HG02870 (cell line): ENCODE data around the gene HECTD4.
"Not testable (repeated sequence)": the region's sequence is repeated elsewhere in the genome, so short reads cannot be mapped to it uniquely, and the experiment has no call there.

Source experiments
- ATAC-seq: cut with Tn5 transposase; IDR thresholded peaks from one replicate; pipeline ENCODE4 v1.9.1; 2021; ENCODE audit warnings: mild to moderate bottlenecking, moderate library complexity; ENCODE audit not compliant: unreplicated experiment

The HECTD4 gene

GRCh38 chr12:112354399-112354798, 27.8 kb downstream of the HECTD4 start:
- no peak for ATAC-seq

GRCh38 chr12:112353393-112353792, 28.8 kb downstream of the HECTD4 start:
- no peak for ATAC-seq

DNA sequence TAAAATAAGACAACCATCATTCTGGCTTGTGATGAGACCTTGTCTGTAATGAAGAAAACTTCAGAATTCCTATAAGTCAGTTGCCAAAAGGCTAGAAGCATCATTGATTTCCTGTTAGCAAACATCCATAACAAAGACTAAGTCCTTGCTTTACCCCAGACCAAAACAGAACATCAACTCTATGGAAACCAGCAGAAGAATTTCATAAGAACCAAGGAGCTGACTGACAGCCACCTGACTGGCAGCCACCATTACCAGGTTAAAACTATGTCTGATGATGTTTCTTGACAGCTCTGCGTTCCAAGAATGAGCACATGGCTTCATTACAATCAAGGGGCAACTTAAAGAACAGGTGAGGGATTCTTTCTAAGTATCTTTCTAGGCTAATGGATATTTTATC, 29.3 kb downstream of the HECTD4 start:
- ATAC-seq = no peak

DNA sequence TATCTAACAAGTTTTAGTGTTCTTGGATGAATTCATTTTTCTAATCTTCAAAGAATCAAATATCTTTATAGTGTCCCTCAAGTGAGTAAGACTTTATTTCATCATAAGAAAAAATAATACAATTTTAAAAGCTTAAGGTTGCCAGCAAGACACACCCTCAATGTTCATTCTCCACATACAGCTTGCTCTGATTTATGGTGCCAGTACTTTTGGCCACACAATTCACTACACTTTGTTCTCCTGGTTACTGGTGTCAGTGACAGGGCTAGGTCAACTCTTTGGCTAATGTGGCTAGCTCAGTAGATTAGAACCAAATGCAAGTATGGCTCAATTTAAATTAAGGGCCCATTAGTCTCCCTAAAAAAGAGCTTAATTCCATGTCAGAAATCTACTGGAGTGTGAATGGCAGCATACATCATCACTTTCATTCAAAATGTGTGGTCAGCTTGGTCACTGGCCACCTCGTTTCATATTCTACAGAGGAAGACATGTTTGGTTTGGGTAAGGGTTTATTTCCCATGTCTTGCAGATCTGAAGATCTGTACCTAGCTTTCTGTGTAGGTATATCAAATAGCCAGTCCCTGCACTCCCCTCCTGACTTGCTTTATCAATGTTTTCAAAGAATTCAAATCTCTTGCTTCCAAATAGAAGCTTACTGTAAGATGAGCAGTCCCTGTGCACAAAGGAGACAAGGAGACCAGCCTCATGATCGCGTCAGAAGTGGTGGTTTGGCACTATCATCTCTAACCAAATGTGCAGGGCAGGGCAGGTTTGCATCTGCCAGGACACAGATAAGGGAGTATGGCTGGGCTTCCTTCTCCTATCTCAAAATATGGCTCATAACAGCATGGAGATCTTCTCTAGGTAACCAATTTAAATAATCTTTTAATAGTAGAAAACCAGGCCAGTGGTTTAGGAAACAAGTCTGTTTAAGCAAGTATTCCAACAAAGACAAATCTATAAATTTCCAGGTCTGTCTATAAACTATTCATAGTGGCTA, 31.3 kb downstream of the HECTD4 start:
- no peak for ATAC-seq

DNA sequence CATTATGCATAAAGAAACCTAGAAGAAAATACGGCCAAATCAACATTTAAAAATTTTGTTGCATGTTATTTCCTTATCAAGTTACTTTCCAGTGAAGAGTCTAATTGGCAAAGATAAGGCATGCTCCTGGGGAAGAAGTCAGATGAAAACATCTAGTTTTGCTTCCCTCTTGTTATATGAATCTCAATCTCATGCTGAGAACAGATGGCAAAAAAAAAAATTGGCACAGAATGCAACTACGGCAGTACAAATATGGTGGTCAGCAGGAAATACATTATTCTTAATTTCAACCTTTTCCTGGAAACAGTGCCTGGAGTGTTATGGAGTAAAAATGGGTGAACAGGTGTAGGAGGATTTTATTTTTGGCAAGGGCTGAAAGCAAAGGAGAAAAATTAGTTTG, 32.8 kb downstream of the HECTD4 start:
- no peak for ATAC-seq

GRCh38 chr12:112348926-112349325, 33.3 kb downstream of the HECTD4 start:
- ATAC-seq = not testable (repeated sequence)

DNA sequence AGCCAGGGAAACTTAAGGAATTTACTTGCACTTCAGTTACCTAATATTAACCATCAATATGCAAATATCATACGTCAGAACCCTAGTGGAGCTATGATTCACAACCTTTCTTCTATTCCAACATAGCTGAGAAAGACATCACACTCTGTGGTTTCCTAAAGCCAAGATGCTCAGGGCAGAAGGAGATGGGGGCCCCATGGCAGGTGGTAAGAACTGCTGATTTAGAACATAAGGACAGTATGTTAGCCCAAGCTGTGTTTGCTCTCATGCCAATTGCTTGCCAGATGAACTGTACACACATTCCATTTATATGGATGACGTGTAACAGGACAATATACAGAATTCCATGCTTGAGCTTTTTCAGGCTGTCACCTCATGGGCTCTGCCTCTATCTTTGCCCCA, 34.6 kb downstream of the HECTD4 start:
- ATAC-seq = peak; percentile 41

DNA sequence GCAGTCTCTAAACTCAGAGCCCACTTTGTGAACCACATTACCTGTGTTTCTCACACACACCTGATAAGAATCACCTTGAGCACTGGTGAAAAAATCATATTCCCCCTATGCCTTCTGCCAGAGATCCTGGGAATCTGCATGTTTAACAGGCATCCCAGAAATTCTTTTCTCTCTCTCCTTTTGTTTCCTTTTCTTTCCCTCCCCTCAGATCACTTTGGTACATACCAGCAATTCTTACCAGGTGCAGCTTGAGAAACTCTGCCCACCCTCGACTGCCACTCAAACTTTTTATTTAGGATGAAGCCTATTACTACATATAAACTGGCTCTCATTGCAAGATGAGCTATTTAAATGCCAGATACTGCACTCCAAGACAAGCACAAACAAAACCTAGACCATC, 36.0 kb downstream of the HECTD4 start:
- no peak for ATAC-seq

DNA sequence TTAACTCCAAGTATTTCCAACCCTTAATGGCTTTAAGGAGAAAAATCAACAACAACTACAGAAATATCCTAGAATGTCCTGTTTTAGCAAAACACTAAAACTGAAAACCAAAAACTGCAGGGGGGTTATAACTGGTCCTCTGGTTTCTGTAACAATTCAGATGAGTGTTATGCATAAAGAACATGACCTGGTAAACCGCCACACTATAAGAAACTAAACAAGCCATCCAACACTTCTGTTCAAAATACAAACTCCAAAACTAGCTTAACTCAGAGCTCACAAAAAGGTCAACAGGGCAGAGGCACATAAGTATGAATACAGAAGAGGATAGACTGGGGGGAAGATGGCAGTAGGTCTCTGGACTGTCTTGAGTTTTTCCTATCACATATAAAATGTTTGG, 38.0 kb downstream of the HECTD4 start:
- ATAC-seq = no peak

DNA sequence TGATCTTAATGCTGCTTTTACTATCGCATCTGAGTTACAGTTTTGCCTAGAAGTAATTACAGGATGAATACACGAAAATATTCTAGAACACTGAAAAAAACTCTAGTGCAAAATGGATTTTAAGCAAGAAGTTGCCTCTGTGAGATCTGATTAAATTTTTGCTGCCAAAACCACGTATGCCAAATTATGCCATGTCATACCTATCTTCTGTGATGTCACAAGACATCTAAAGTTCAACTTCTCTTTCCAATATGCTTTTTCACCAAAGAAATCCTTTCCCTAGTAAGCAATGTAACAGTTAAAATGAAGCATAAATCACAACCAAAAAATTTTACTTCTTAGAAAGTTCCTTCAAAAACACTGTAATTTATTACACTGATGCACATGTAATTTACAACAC, 39.6 kb downstream of the HECTD4 start:
- no peak for ATAC-seq

- ATAC-seq = no peak
Measured at GRCh38 chr12:112341046-112341825, 41.0 kb downstream of the HECTD4 start.

DNA sequence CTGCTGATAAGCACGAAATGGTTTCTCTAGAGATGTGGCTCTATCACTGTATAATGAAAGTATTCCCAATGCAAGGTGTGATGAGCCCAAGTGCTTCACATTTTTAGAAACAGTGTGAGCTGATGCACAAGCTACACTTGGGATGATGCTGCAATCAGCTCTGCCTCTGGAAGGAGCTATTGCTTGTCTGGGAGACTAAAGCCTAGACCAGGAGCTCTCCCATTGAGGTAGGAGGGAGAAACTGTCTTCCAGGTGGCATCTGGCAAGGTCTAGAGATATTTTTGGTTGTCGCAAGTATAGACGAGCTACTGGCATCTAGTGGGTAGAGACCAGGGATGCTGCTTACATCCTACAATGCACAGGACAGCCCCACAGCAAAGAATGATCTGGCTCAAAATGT, 42.0 kb downstream of the HECTD4 start:
- no peak for ATAC-seq

GRCh38 chr12:112334999-112335398, 47.2 kb downstream of the HECTD4 start:
- not testable (repeated sequence) for ATAC-seq

DNA sequence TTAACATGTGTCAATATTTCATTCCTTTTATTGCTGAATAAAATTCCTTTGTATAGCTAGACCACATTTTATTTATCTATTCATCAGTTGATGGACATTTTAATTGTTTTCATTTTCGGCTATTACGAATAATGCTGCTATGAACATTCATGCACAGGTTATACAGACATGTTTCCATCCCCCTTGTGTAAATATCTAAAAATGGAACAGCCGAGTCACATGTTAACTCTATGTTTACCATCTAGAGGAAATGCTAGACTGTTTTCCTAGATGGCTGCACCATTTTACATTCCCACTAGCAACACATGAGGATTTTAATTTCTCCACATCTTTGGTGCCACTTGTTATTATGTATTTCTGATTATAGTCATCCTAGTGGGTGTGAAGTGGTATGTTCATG, 49.2 kb downstream of the HECTD4 start:
- no peak for ATAC-seq

DNA sequence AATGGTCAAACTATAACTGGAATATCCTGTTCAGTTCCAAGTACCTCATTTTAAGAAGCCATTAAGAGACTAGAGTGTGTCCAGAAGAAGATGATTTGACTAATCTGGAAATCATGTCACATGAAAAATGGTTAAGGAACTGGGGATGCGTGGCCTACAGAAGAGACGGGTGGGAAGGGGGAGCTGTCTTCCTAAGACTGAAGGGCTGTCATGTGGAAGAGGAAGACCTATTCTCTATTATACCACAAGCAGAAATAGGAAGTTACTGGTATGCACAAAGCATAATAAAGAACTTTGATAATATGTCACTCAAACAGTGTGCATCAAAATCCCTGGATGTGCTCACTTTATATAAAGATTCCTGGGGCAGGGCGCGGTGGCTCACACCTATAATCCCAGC, 50.3 kb downstream of the HECTD4 start:
- no peak for ATAC-seq

DNA sequence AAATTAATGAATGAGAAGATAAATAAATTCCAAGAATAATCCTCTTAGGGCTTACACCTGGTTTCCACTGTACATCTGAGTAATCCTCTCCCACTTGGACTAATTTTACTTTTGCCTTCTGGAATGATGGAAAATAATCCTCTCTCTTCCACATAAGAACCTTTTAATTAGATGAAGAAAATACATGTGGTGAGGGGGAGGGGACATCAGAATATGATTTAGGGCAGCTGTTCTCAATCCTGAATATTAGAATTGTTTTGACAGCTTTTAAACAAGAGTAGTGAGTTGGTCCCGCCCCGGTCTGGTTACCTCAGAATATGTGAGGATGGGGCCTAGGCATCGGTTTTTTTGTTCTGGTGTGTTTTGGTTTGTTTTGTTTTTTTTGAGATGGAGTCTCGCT, 51.5 kb downstream of the HECTD4 start:
- ATAC-seq = no peak

DNA sequence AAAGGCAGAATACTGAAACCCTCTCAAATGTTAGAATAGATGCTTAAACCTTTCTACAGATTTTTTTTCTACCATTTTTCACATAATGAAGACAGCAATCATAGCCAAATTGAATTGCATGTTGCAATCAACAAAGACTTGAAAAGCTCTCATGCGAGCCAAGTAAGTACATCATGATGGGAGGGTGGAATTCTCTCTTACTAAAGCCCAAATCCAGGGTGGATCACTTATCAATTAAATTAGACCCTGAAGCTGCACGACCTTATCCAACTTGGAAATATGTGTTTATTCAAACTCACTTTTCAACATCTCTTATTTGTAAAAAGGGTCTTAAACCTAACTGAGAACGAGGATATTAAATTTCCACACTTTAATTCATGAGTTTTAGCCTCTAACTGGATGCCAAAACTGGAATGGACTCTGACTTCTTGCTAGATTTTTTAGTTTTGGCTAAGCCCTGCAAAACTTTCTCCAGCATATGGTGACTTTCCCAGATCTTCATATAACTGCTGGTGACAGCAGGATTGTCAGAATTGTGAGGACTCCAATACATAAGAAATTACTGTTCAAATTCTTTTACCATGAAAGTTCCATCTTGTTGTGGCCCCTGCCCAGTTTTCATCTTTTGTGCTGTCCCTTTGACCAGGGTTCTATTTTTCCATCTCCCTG, 53.6 kb downstream of the HECTD4 start:
- ATAC-seq = no peak

GRCh38 chr12:112327209-112327938, 54.9 kb downstream of the HECTD4 start:
- ATAC-seq = no peak

DNA sequence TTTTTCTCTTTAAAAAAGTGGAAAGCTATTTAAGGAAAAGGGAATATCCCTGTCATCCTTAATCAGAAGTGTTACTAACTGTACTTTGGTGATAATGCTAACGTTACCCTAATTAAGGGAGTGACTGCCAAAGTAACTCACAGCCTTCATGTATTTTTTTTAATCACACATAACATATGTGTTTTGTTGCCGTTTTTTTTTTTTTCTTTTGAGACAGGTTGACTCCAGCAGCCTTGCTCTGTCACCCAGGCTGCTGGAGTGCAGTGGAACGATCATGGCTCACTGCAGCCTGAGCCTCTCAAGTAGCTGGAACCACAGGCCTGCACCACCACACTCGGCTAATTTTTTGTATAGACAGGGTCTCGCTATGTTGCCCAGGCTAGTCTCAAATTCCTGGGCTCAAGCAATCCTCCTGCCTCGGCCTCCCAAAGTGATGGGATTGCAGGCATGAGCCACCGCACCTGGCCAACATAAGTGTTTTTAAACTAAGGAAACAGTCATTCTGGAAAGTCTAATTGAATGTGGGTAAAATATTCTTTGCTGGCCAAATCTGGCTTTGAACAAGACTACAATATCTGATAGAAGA, 56.5 kb downstream of the HECTD4 start:
- ATAC-seq = no peak

DNA sequence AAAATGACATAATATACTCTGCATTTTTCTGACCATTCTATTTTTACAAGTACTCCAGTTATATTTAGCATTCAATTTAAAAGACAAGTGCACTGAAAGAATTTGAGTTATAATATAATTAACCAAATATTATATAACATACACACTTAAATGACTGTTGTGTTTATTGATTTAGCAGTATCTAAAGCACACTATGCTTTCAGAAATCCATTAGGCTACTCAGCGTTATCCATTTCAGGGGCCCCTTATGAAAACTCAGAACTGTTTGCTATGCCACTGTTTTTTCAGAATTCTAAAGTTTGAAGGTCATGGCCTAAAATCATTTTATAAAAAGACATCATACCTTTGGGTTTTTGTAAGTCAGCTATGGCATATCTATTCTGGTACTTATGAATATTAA, 57.1 kb downstream of the HECTD4 start:
- ATAC-seq = no peak
